WI38 (cell line): ENCODE data around the gene KYAT1.

Experiments used
- H3K4me3 ChIP-seq: 2 replicates; pipeline ENCODE4 v1.5.1; 2011; ENCODE audit warnings: low read depth, mild to moderate bottlenecking, control low read depth, low read length
- CTCF ChIP-seq: IDR thresholded peaks from 2 replicates; pipeline ENCODE4 v1.5.1; 2012; ENCODE audit warnings: low read depth, mild to moderate bottlenecking, control low read depth, low read length

The KYAT1 gene

DNA sequence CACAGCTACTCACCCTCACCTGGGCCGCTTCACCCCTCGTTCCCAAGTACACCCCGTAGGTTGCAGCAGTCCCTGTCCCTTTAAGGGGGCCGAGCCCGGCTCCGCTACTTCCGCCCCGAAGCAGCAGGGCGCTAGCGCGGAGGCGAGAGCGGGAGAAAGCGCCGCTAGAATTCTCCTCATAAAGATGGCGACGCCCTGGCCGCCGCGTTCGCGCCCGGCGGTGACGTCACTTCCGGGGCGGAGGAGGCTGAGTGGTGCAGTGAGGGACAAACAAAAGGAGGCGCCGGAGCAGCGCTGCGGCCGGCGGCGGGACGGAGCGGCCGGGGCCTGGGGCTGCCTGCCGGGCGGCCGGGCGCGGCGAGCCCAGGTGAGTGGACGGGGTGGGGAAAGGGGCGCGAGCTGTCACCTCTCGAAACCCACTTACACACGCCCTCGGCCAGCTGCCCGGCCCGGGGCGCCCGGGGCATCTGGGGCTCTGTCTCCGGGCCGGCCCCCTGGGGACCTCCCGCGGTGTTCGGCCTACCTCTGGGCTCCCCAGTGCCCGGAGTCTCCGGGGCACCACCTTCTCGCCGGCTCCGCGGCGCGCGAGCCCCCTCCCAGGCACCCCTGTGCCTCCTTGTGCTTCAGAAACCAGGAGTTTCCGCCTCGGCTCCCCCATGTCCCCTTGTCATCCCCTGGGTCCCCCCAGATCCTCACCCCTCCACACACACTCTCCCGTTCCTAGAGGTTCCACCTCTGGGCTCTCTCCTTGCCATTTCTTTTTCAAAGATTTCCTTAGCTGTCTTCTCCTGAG lies at the start of gene KYAT1, which contains the start of gene LRRC8A:
Gene KYAT1 (minus strand): TSS at position 67 of the 793 bp plus-strand sequence. CDS start 36,545 bp downstream, outside the sequence.
Gene LRRC8A (plus strand): TSS at position 250 of the 793 bp plus-strand sequence. CDS start 25,032 bp downstream, outside the sequence.
- no peak for TF ChIP-seq CTCF
- H3K4me3 ChIP-seq = peak within 1 kb of the TSS; percentile 98

DNA sequence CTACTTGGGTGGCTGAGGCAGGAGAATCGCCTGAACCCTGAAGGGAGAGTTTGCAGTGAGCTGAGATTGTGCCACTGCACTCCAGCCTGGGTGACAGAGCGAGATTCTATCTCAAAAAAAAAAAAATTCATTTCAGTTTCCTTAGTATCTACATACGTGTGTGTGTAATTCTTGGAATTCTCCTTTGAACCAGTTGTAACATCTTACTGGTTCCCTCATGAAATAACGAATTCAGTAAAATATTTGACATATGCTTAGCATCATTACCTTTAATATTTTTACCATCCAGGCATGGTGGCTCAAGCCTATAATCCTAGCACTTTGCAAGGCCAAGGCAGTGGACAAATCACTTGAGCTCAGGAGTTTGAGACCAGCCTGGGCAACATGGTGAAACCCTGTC lies 47.8 kb upstream of the KYAT1 start:
- H3K4me3 ChIP-seq = no peak overlapping the region
- TF ChIP-seq CTCF = no peak

DNA sequence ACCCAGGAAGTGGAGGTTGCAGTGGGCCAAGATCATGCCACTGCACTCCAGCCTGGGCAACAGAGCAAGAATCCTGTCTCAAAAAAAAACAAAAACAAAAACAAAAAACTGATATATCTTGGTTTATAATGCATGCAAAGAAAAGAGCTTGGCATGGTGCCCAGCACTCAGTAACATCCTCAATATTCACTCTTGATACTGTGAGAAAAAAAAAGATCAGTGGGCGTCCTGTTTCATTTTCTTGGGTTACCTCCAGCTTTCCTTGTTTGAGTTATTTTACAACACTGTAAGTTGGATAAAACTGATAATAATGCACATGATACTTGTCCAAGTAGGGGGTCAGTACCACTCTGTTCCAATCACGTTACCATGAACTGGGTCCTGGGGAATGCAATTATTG lies 46.9 kb upstream of the KYAT1 start:
- H3K4me3 ChIP-seq = no peak overlapping the region
- TF ChIP-seq CTCF = no peak

GRCh38 chr9:128927731-128928411 lies 46.1 kb upstream of the KYAT1 start:
- no peak overlapping the region for H3K4me3 ChIP-seq
- TF ChIP-seq CTCF = peak; percentile 85

DNA sequence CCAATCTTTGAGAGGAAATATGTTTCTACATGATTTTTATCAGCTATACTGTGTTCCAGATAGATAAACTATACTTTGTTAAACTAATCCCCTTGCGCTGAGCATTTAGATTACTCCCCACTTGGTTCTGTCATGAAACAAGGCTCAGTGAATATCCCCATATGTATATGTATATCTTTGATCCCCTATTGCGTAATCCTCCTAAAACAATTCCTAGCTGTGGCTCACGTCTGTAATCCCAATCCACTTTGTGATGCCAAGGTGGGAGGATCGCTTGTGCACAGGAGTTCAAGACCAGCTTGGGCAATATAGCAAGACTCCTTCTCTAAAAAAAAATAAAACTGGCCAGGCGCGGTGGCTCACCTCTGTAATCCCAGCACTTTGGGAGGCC lies 41.7 kb upstream of the KYAT1 start:
- H3K4me3 ChIP-seq = no peak overlapping the region
- no peak for TF ChIP-seq CTCF

DNA sequence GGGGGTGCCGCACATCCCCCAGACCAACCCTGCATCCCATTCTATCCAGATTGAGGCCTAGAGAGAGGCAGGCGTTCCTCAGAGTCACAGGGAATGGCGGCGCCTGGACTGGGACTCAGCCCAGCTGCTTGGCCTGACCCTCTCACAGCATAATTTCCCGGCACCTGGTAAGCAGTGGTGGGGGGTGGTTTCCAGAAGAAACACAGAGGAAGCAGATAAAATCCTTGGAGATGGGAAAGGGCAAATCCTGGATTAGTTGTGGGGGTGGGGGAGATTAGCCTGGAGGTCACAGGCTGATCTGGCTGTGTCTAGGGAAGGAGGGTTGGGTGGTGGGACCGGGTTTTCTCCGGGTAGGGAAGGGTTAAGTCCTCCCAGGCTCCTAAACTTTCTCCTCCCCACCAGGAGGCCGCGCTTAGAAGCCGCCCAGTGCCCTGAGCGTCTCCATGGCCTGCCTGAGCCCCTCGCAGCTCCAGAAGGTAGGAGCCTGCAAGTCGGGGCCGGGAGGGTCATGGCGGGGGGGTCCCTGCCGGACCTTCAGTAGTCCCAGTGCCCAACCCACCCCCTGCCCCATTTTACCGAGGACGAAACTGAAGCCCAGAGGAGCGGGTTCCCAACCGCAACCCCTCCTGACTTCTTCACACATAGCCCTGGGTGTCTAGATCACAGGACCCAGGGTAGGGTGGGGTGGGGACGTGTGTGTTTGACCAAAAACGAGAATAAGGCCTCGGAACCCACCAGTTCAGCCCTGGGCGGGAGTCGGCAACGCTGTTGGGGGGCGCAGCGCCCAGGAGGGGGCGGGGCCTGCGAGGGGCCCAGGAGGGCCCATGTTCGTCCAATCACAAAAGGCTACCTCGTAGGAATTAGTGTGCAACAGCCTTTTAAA lies 40.4 kb upstream of the KYAT1 start:
- H3K4me3 ChIP-seq = peak overlapping the region; percentile 62
- no peak for TF ChIP-seq CTCF
